GM13977 (cell line): ENCODE data around the gene MST1R.

ENCODE experiments used
- DNase-seq: peaks from one replicate; pipeline ENCODE4 v3.0.0; 2012; ENCODE audit warnings: low spot score
- in situ Hi-C: fragments of 300-500 bp; cut with MboI; formaldehyde crosslinking; loops from one replicate; pipeline ENCODE4 v1.12.0; 2022; ENCODE audit warnings: low sequenced_read_pairs, low pct_unique_long_range_greater_than_20kb, mixed read lengths, inconsistent platforms; ENCODE audit not compliant: unreplicated experiment
- TF ChIP-seq, protein P1 (sequence below): IDR thresholded peaks from 2 replicates; pipeline ENCODE4 v1.5.1; 2012; ENCODE audit warnings: mild to moderate bottlenecking, control low read depth; ENCODE audit not compliant: insufficient read depth; ENCODE audit errors: extremely low read depth, missing control alignments

Gene MST1R

DNA sequence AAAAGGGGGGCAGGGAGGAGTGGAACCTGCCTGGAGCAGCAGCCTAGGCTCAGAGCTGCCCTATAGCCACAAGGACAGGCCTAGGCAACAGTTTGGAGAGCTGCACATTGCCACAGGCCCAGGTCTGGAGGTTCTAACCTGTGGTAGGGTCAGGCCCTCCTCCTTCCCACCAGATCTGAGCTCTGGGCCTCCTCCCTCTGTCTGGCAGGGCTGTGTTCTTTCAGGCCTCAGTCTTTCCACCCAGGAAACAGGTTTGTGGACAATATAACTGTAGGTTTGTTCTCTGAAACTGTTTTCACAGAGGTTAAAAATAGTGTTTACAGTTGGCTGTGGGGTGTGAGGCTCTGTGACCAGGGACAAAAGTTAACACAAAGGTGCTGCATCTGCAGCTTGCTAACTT lies 25.0 kb downstream of the MST1R start:
- TF ChIP-seq, protein P1, sequence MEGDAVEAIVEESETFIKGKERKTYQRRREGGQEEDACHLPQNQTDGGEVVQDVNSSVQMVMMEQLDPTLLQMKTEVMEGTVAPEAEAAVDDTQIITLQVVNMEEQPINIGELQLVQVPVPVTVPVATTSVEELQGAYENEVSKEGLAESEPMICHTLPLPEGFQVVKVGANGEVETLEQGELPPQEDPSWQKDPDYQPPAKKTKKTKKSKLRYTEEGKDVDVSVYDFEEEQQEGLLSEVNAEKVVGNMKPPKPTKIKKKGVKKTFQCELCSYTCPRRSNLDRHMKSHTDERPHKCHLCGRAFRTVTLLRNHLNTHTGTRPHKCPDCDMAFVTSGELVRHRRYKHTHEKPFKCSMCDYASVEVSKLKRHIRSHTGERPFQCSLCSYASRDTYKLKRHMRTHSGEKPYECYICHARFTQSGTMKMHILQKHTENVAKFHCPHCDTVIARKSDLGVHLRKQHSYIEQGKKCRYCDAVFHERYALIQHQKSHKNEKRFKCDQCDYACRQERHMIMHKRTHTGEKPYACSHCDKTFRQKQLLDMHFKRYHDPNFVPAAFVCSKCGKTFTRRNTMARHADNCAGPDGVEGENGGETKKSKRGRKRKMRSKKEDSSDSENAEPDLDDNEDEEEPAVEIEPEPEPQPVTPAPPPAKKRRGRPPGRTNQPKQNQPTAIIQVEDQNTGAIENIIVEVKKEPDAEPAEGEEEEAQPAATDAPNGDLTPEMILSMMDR, result no peak
- no peak for DNase-seq
- in situ Hi-C loops, result no loop called here

GRCh38 chr3:49877716-49878115 lies 26.0 kb downstream of the MST1R start:
- TF ChIP-seq, protein P1, result no peak
- in situ Hi-C loops, result no loop called here
- DNase-seq, result no peak

DNA sequence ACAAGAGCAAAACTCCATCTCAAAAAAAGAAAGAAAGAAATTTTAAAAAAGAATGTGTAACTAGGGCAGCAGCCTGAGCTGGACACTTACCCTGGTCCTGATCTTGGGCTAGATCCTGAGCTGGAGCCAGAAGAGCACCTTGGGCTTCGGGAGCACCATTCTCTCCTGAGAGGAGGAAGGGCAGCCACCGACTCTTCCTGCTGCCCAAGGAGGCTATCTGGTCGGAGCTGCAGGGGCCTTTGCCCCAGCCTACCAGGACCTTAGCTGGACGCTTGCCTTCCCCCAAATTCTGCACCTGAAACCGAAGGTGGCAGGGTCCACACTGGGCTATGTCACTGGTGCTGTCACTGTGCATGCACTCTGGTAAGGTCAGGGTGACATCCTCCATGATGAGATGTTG lies 27.1 kb downstream of the MST1R start:
- in situ Hi-C loops, result no loop called here
- TF ChIP-seq, protein P1, result no peak
- no peak for DNase-seq

GRCh38 chr3:49873623-49874022 lies 30.1 kb downstream of the MST1R start:
- in situ Hi-C loops, result no loop called here
- no peak for DNase-seq
- TF ChIP-seq, protein P1, result no peak

DNA sequence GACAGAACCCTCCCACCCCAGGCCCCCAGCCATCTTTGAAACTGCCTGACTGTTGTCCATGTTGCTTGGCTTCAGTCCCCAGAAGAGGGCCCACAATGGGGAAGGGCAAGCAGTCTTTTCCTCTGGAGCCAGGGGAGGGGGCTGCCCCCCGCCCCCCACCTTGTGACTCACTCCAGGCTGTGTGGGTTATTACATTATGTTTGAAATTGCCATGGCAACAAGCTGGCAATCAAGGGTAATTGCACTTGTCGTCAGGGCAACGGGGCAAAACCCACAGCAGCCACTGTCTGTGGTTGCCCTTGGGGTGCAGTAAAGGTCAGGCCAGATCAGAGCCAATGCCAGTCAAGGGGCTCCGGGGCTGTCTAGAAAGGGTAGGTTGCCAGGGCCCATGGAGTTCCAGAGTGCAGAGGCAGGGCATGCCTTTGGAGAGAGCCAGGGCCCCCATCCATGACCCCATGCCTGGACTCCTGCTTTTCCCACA lies 30.8 kb downstream of the MST1R start:
- in situ Hi-C loops, result no loop called here
- DNase-seq, result no peak
- TF ChIP-seq, protein P1, result no peak

- in situ Hi-C loops, result no loop called here
- DNase-seq, result no peak
- TF ChIP-seq, protein P1, result no peak
Measured at GRCh38 chr3:49871531-49872153, 32.0 kb downstream of the MST1R start.
